ENCODE results near the gene CNOT6L. TPM values are rescaled to one million over a fixed set of nuclear protein-coding genes. Genes with fewer than 3 reads are reported as not detected.

CNOT6L gene
- 7.2 and 12.4 TPM in 2 replicates for total RNA-seq

DNA sequence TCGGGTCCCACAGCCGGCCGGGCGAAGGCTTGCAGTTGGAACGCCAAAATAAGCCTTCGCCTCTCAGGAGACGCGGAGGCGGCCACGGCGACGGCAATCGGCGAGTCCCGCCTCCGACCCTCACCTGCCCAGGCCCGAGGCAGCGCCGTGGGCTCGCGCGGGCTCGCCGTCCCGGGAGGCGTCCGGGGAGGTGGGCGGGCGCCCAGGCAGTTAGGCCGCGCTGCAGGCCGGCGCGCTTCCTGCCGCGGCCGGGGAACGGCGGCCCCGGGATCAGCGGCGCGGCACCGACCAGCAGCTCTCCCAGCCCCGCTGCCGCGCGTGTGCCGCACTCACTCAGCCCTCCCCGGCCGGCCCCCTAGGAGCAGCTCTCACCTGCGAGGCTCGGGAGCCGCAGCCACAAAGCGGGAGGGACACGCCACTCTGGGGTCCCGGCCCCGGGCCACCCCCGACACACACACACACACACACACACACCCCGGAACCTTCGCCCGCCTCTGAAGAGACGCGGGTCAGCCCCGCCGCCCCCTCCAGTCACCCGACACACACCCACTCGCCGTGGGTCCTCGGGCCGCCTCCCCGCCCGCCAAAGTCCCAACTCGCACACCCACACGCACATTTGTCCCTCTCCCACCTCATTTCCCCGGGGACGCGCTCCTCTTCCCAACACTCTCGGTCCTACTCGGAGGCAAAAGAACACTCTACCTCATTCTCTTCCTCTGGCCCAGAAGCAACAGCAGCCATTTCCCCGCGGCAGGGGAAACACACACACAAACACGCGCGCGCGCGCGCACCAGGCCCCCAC, at the start of gene CNOT6L:
Gene CNOT6L, minus strand, starts transcription at position 767 of the 802 bp plus-strand sequence. Its CDS starts 60 bp downstream, at position 707.

DNA sequence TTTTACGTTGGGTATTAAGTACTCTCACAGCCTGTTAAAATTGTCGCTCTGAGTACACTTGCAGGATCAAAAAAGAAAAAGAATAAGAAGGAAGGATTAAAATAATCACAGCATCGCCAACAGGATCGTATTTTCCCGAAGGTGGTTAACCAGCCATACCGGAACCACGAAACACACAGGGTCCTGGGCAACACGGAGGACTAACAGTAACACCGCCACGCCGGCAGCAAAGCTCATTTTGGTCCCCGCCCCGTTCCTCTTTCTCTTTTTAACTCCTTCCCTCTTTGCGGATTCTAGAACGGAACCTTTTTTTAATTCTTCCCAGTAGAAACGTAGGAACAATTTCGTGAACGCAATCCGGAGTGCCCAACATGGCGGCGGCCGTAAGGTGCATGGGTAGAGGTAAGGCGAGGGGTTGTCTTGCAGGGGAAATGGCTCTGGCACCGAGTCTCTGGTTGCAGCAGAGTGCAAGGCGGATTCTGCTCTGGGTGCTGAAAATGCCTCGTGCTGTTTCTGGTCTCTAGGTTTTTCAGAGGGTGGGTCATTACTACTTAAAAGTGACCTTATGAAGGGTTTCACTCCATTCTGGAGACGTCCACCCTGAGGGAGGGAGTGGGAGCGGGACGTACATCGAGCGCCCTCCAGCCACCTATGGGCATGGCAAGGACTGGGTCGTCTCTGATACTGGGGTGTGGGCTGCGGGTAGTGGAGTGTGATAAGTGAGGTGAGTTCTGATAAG, 43.5 kb upstream of the CNOT6L start, which contains the start of gene MRPL1:
Gene MRPL1, plus strand, starts transcription at position 353 of the 739 bp plus-strand sequence. Its CDS starts 19 bp downstream, at position 372.

Other genes with a start within 250 kb of the CNOT6L start
- gene CXCL13, start 213.5 kb downstream of the CNOT6L start, total RNA-seq: not detected in 2 replicates
- 10.3 and 17.9 TPM in 2 replicates for gene MRPL1, start 43.5 kb upstream of the CNOT6L start, total RNA-seq
- gene FRAS1, start 238.0 kb upstream of the CNOT6L start, total RNA-seq: 4.4 and 32.2 TPM in 2 replicates

All from mesangial cell (primary cell).